SK-N-SH (cell line): ENCODE data around the gene CYYR1. TPM values are rescaled to one million over a fixed set of nuclear protein-coding genes. Genes with fewer than 3 reads are reported as not detected.

ENCODE experiments used
- CTCF ChIA-PET: fragments of 300-600, 350-600 bp; formaldehyde crosslinking; extraction: SDS; loops from one replicate; lab custom pipeline; 2021; lab: Yijun Ruan, JAX
- POLR2A ChIA-PET: fragments of 350-600 bp; sonication (Branson Sonifier 250); formaldehyde crosslinking; extraction: SDS; loops from one replicate; lab custom pipeline; 2020; ENCODE audit warnings: antibody characterized with exemption, inconsistent platforms; lab: Yijun Ruan, JAX
- DNase-seq: peaks from one replicate; pipeline ENCODE4 v3.0.0; 2012
- H2AFZ ChIP-seq: fragments of 200-600 bp; sonication (generic); 2 replicates; pipeline ENCODE4 v1.8.1; 2016; ENCODE audit warnings: antibody characterized with exemption, mild to moderate bottlenecking, low read depth
- H3F3A ChIP-seq: fragments of 200-600 bp; sonication (generic); replicated peaks from 2 replicates; pipeline ENCODE3; 2016; ENCODE audit warnings: antibody characterized with exemption, mild to moderate bottlenecking; ENCODE audit not compliant: insufficient read depth
- H3K27ac ChIP-seq, 2 experiments: fragments of 200-500 bp in 1 of 2; fragments of 200-600 bp in 1 of 2; sonication (Bioruptor generic) in 1 of 2; sonication (generic), shearing (Covaris generic) in 1 of 2; 2 replicates each; pipeline versions ENCODE4 v1.5.1 to v1.6.1; 2014 to 2016; ENCODE audit warnings: low read depth in 2 of 2, inconsistent platforms in 1 of 2, low read length in 1 of 2, mild to moderate bottlenecking in 1 of 2, mixed read lengths in 1 of 2
- H3K27me3 ChIP-seq: fragments of 200-600 bp; sonication (generic), shearing (Covaris generic); 2 replicates; pipeline ENCODE4 v1.6.1; 2016; ENCODE audit warnings: mixed run types; ENCODE audit not compliant: insufficient read depth
- H3K36me3 ChIP-seq, 2 experiments: fragments of 200-500 bp in 1 of 2; fragments of 200-600 bp in 1 of 2; sonication (Bioruptor generic) in 1 of 2; sonication (generic) in 1 of 2; replicated peaks in 1 of 2; 2 replicates each; pipeline versions ENCODE3 to v1.5.1; 2014 to 2016; ENCODE audit warnings: low read length in 1 of 2, mild to moderate bottlenecking in 1 of 2; ENCODE audit not compliant: insufficient read depth in 2 of 2, control insufficient read depth in 1 of 2
- H3K4me1 ChIP-seq, 2 experiments: fragments of 200-500 bp in 1 of 2; fragments of 200-600 bp in 1 of 2; sonication (Bioruptor generic) in 1 of 2; sonication (generic), shearing (Covaris generic) in 1 of 2; 2 replicates each; pipeline versions ENCODE4 v1.5.1 to v1.6.1; 2014 to 2016; ENCODE audit warnings: low read depth in 1 of 2, low read length in 1 of 2, mixed run types in 1 of 2; ENCODE audit not compliant: insufficient read depth in 2 of 2, control insufficient read depth in 1 of 2
- H3K4me2 ChIP-seq: fragments of 200-600 bp; sonication (generic), shearing (Covaris generic); 2 replicates; pipeline ENCODE4 v1.6.1; 2017; ENCODE audit warnings: mixed run types
- H3K4me3 ChIP-seq, 2 experiments: fragments of 200-500 bp in 1 of 2; fragments of 200-600 bp in 1 of 2; sonication (Bioruptor generic) in 1 of 2; sonication (generic), shearing (Covaris generic) in 1 of 2; 2 replicates each; pipeline versions ENCODE4 v1.5.1 to v1.8.1; 2014 to 2016; ENCODE audit warnings: low read depth in 2 of 2, inconsistent platforms in 1 of 2, low read length in 1 of 2, mild to moderate bottlenecking in 1 of 2, mixed read lengths in 1 of 2, moderate library complexity in 1 of 2
- H3K79me2 ChIP-seq: fragments of 200-600 bp; sonication (generic); 2 replicates; pipeline ENCODE4 v1.8.1; 2017; ENCODE audit warnings: mild to moderate bottlenecking; ENCODE audit not compliant: insufficient read depth
- H3K9ac ChIP-seq: fragments of 200-600 bp; sonication (generic); 2 replicates; pipeline ENCODE4 v1.6.1; 2017; ENCODE audit warnings: mixed run types
- H3K9me2 ChIP-seq: fragments of 200-600 bp; sonication (generic); 2 replicates; pipeline ENCODE4 v1.6.1; 2017; ENCODE audit warnings: mixed run types
- H3K9me3 ChIP-seq: fragments of 200-600 bp; sonication (generic); 2 replicates; pipeline ENCODE4 v1.6.1; 2017; ENCODE audit warnings: mixed run types, mild to moderate bottlenecking, moderate library complexity
- H4K20me1 ChIP-seq: fragments of 200-600 bp; sonication (generic); 2 replicates; pipeline ENCODE4 v1.6.1; 2017; ENCODE audit warnings: mild to moderate bottlenecking, mixed run types; ENCODE audit not compliant: insufficient read depth
- FOXJ3 ChIP-seq: sonication (generic); formaldehyde crosslinking; IDR thresholded peaks from 2 replicates; pipeline ENCODE4 v1.5.1; 2020; ENCODE audit warnings: mild to moderate bottlenecking, missing genetic modification reagents
- GATA2 ChIP-seq: sonication (generic); formaldehyde crosslinking; IDR thresholded peaks from 2 replicates; pipeline ENCODE4 v1.5.0; 2020; ENCODE audit warnings: mild to moderate bottlenecking, missing genetic modification reagents
- POLR2AphosphoS5 ChIP-seq: IDR thresholded peaks from 2 replicates; pipeline ENCODE4 v1.6.1; 2012; ENCODE audit warnings: low read depth, low read length
- RCOR1 ChIP-seq: fragments of 150-350 bp; IDR thresholded peaks from 2 replicates; pipeline ENCODE4 v1.6.1; 2017; ENCODE audit warnings: antibody characterized with exemption, low read length
- RXRA ChIP-seq: IDR thresholded peaks from 2 replicates; pipeline ENCODE4 v1.4.0; 2012; ENCODE audit warnings: low read depth, mild to moderate bottlenecking, borderline replicate concordance
- WGBS: methylation state at CpG from one replicate; pipeline ENCODE4 v1.1.6; 2017; ENCODE audit warnings: low lambda C conversion rate; 5-methylcytosine and 5-hydroxymethylcytosine counted together
- polyA plus RNA-seq, 3 experiments: library from polyadenylated mRNA; depleted of rRNA; stranded (reverse); fragments of >200 nt; gene quantifications; 2 replicates each; pipeline ENCODE4 v1.2.3, GENCODE V29; 2012
- TF ChIP-seq, protein P1 (sequence below): IDR thresholded peaks from 2 replicates; pipeline ENCODE4 v1.4.0; 2012; ENCODE audit warnings: low read depth, borderline replicate concordance
- TF ChIP-seq, protein P2 (sequence below): IDR thresholded peaks from 2 replicates; pipeline ENCODE4 v1.4.0; 2012; ENCODE audit warnings: low read depth, borderline replicate concordance
- TF ChIP-seq, protein P3 (sequence below): IDR thresholded peaks from 2 replicates; pipeline ENCODE4 v1.6.1; 2012; ENCODE audit warnings: mild to moderate bottlenecking, low read depth, low read length, moderate library complexity
- TF ChIP-seq, protein P4 (sequence below): IDR thresholded peaks from 2 replicates; pipeline ENCODE4; 2012

Gene CYYR1
- polyA plus RNA-seq, 1 of the 3 experiments (the other 2 are of a cell fraction) = not detected

DNA sequence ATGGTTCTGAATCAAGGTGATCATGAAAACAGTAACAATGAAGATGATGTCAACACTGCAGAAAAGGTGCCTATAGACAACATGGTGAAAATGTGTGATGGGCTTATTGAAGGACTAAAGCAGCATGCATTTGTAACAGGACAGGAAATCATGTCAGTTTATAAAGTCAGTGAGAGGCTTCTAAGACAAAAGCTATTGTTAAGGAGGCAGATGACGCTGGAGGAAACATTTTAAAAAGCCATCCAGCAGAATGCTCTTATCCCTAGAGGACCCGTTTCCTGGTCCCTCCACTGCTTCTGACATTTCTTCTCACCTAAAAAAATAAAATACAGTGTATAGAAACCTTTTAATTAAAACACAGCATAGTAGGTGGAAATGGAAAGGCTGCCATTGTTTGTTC lies 40.9 kb downstream of the CYYR1 start (continued):
- TF ChIP-seq, protein P1, sequence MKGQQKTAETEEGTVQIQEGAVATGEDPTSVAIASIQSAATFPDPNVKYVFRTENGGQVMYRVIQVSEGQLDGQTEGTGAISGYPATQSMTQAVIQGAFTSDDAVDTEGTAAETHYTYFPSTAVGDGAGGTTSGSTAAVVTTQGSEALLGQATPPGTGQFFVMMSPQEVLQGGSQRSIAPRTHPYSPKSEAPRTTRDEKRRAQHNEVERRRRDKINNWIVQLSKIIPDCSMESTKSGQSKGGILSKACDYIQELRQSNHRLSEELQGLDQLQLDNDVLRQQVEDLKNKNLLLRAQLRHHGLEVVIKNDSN = no peak
- no peak for TF ChIP-seq POLR2AphosphoS5

DNA sequence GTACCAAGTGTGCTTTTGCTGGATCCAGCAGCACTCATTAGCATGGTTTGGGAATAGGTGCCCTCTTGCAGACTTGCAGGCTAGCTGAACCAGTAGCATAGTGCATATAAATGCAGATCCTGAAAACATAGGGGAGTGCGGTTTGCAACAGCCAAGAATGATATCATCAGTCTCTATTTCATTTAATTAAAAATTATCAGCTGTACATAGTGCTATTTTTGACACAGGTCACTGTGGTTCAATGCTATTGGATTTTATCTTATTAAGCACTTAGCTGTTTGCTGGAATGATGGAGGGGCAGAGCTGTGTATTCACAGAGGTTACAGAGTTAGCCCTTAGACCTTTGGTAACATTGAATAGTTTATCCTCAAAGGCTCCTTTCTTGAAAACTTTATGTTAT lies 43.6 kb downstream of the CYYR1 start:
- Histone ChIP-seq H3K27me3 (no peaks in the 10 kb centered on the region), H3K4me3 (no peak overlapping the region), H3K79me2 (no peaks in the 10 kb centered on the region), H3K27ac (no peak overlapping the region), H3K9me2 (no peaks in the 10 kb centered on the region), H3K4me1 (peaks cover 0 to 2% of the 10 kb centered on the region in 2 experiments; a peak in 3 of 4 replicates), H2AFZ (no peak overlapping the region), H3K9ac (no peak overlapping the region), H3F3A (no peaks in the 10 kb centered on the region)
- DNase-seq = peak; percentile 9
- TF ChIP-seq RCOR1 = peak; percentile 93
- peak; percentile 67 for TF ChIP-seq GATA2 (CRISPR knock-in tag)
- TF ChIP-seq FOXJ3 (CRISPR knock-in tag) = no peak
- TF ChIP-seq, protein P2, sequence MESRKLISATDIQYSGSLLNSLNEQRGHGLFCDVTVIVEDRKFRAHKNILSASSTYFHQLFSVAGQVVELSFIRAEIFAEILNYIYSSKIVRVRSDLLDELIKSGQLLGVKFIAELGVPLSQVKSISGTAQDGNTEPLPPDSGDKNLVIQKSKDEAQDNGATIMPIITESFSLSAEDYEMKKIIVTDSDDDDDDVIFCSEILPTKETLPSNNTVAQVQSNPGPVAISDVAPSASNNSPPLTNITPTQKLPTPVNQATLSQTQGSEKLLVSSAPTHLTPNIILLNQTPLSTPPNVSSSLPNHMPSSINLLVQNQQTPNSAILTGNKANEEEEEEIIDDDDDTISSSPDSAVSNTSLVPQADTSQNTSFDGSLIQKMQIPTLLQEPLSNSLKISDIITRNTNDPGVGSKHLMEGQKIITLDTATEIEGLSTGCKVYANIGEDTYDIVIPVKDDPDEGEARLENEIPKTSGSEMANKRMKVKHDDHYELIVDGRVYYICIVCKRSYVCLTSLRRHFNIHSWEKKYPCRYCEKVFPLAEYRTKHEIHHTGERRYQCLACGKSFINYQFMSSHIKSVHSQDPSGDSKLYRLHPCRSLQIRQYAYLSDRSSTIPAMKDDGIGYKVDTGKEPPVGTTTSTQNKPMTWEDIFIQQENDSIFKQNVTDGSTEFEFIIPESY = no peak
- TF ChIP-seq, protein P3, sequence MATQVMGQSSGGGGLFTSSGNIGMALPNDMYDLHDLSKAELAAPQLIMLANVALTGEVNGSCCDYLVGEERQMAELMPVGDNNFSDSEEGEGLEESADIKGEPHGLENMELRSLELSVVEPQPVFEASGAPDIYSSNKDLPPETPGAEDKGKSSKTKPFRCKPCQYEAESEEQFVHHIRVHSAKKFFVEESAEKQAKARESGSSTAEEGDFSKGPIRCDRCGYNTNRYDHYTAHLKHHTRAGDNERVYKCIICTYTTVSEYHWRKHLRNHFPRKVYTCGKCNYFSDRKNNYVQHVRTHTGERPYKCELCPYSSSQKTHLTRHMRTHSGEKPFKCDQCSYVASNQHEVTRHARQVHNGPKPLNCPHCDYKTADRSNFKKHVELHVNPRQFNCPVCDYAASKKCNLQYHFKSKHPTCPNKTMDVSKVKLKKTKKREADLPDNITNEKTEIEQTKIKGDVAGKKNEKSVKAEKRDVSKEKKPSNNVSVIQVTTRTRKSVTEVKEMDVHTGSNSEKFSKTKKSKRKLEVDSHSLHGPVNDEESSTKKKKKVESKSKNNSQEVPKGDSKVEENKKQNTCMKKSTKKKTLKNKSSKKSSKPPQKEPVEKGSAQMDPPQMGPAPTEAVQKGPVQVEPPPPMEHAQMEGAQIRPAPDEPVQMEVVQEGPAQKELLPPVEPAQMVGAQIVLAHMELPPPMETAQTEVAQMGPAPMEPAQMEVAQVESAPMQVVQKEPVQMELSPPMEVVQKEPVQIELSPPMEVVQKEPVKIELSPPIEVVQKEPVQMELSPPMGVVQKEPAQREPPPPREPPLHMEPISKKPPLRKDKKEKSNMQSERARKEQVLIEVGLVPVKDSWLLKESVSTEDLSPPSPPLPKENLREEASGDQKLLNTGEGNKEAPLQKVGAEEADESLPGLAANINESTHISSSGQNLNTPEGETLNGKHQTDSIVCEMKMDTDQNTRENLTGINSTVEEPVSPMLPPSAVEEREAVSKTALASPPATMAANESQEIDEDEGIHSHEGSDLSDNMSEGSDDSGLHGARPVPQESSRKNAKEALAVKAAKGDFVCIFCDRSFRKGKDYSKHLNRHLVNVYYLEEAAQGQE = no peak
- TF ChIP-seq RXRA = no peak
- TF ChIP-seq, protein P4, sequence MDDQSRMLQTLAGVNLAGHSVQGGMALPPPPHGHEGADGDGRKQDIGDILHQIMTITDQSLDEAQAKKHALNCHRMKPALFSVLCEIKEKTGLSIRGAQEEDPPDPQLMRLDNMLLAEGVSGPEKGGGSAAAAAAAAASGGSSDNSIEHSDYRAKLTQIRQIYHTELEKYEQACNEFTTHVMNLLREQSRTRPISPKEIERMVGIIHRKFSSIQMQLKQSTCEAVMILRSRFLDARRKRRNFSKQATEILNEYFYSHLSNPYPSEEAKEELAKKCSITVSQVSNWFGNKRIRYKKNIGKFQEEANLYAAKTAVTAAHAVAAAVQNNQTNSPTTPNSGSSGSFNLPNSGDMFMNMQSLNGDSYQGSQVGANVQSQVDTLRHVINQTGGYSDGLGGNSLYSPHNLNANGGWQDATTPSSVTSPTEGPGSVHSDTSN = no peak
- TF ChIP-seq, all 33 proteins: peak for 2
- WGBS = 6% methylated on average over 1 of the region's 1 CpG
- no peaks in the 10 kb centered on the region for H4K20me1 ChIP-seq
- H3K36me3 ChIP-seq = no peaks in the 10 kb centered on the region
- H3K4me2 ChIP-seq = no peak overlapping the region
- POLR2A ChIA-PET = no interaction called here
- CTCF ChIA-PET = no interaction called here
- H3K9me3 ChIP-seq = no peaks in the 10 kb centered on the region
